ENCODE measurements around the gene PNPLA1.

DNA sequence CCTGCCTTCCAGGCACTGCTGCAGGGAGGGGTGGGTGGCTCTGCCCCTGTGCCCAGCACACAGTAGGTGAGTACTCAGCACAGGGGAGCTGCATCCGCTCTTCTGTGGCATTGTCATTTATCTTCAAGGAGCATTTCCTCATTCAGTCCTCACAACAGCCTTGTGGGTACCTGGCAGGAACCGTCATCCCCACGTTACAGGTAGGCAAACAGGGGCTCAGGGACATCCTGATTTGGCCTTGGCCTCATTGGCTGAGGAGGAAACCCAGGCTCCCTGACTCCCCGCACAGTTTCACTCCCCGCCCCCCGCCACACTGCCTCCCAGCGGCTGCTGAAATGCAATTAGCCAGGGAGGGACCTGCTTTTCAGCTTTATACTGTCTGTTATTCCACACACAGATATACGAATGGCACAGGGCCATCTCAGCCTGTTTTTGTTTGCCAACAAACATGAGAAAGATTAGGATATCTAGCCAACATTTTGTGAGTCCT, 24.2 kb upstream of the PNPLA1 start:
- TF ChIP-seq POLR2A (IDR thresholded peaks at IDR 0.05) = no peak
- TF ChIP-seq, protein P1, sequence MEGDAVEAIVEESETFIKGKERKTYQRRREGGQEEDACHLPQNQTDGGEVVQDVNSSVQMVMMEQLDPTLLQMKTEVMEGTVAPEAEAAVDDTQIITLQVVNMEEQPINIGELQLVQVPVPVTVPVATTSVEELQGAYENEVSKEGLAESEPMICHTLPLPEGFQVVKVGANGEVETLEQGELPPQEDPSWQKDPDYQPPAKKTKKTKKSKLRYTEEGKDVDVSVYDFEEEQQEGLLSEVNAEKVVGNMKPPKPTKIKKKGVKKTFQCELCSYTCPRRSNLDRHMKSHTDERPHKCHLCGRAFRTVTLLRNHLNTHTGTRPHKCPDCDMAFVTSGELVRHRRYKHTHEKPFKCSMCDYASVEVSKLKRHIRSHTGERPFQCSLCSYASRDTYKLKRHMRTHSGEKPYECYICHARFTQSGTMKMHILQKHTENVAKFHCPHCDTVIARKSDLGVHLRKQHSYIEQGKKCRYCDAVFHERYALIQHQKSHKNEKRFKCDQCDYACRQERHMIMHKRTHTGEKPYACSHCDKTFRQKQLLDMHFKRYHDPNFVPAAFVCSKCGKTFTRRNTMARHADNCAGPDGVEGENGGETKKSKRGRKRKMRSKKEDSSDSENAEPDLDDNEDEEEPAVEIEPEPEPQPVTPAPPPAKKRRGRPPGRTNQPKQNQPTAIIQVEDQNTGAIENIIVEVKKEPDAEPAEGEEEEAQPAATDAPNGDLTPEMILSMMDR (IDR thresholded peaks at IDR 0.05) = peak in 4 of 7 experiments; percentile 17 to 33 (median 22)

Data from body of pancreas (tissue), 4 donors.